ENCODE data around the gene DCTN3. TPM values are rescaled to one million over a fixed set of nuclear protein-coding genes. Genes with fewer than 3 reads are reported as not detected.

The DCTN3 gene
- total RNA-seq, 1 donor from 2014 or later, result 72.2 TPM

DNA sequence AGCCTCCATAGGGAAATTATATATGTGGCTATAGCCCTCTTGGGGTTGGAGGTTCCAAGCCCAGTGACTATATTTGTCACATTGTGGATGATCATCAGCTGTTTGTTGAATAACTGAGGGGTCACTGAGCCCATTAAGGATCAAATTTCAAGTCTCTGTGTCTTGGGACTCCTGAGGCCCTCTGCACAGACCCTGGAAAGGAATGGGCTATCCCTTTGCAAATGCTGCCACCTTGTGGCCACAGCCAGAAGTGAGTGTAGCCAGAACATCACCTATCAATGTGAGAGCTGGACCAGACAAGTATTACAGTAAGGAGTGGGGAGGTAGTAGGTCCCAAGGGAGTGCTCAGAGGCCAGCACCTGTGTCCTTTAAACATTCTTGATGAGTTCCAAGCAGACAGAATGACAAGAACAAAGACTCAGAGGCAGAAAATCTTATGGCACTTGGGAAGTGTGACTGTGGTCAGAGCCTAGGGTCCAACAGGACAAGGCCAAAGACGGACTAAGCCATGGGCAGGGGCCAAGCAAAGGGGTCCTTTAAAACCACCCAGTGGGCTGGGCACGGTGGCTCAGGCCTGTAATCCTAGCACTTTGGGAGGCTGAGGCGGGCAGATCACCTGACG, 16.6 kb downstream of the DCTN3 start:
- TF ChIP-seq, protein P1, sequence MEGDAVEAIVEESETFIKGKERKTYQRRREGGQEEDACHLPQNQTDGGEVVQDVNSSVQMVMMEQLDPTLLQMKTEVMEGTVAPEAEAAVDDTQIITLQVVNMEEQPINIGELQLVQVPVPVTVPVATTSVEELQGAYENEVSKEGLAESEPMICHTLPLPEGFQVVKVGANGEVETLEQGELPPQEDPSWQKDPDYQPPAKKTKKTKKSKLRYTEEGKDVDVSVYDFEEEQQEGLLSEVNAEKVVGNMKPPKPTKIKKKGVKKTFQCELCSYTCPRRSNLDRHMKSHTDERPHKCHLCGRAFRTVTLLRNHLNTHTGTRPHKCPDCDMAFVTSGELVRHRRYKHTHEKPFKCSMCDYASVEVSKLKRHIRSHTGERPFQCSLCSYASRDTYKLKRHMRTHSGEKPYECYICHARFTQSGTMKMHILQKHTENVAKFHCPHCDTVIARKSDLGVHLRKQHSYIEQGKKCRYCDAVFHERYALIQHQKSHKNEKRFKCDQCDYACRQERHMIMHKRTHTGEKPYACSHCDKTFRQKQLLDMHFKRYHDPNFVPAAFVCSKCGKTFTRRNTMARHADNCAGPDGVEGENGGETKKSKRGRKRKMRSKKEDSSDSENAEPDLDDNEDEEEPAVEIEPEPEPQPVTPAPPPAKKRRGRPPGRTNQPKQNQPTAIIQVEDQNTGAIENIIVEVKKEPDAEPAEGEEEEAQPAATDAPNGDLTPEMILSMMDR (IDR thresholded peaks at IDR 0.05), result peak; percentile 94
- Histone ChIP-seq H3K4me3 (no peak overlapping the region), H3K27me3 (ENCODE audit: low read depth) (no peaks in the 10 kb centered on the region), H3K9me3 (no peaks in the 10 kb centered on the region), H3K4me1 (no peaks in the 10 kb centered on the region), H3K36me3 (no peaks in the 10 kb centered on the region), H3K27ac (no peak overlapping the region)
- intact Hi-C loops (cut with DNase I), result loop anchor here (10.0 kb wide), 1 partner anchor 59 kb away; no protein-coding TSS in a partner anchor
- ATAC-seq (peak; percentile 89 to 92), DNase-seq (peak; percentile 81)

DNA sequence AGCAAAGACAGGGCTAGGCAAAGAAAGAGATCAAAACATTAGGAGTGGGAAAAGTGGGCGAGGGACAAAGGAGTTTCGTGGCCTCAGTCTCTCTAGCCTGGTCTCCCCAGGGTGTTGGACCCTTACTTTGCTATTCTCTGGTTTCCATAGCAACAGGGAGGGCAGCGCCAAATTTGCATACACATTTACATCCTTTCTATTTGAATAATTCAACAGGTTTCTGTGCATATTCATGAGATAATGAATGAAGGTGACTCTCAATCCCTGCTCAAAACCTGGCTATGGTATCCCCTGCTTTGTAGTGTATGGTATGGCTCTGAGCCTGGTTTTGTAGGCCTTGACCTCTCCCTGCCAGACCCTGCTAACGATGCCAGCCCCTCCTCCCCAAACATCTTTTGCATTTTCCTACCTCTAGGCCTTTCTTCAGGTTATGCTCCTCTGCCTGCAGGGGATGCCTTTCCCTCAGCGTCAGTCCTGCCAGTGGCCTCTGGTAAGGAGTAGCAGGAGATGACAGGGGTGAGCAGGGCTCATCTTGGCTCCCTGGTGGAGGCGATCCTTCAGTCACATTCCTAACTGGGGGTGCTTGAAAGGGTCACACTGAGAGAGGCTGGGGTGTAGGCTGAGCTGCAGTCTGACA, 18.2 kb downstream of the DCTN3 start:
- Histone ChIP-seq H3K36me3 (no peaks in the 10 kb centered on the region), H3K4me3 (no peak overlapping the region), H3K27me3 (ENCODE audit: low read depth) (no peaks in the 10 kb centered on the region), H3K27ac (no peak overlapping the region), H3K4me1 (no peaks in the 10 kb centered on the region), H3K9me3 (no peaks in the 10 kb centered on the region)
- ATAC-seq (no peak), DNase-seq (no peak)
- intact Hi-C loops (cut with DNase I), result loop anchor here (10.0 kb wide), 1 partner anchor 57 kb away; no protein-coding TSS in a partner anchor
- TF ChIP-seq, protein P1 (IDR thresholded peaks at IDR 0.05), result no peak

DNA sequence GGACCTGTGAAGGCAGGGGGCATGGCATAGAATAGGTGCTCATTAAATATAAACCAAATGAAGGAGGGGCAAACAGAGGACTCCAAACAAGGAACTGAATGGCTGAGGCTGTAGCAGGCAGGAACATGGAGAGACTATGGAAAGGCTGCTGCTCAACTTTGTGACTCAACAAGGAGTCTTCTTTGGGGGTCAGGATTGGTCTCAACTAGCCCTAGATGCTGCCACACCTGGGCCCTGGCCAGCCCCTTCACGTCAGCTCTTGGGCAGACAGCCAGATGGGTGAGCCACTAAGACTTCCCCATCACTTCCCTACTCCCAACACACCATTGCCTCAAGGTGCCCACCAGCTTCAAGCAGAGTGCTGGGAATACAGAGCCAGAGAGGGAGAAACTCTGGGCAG, 19.4 kb downstream of the DCTN3 start:
- no peak for ATAC-seq
- H3K9me3 ChIP-seq, result no peaks in the 10 kb centered on the region
- no peaks in the 10 kb centered on the region for H3K27me3 ChIP-seq (ENCODE audit: low read depth)
- intact Hi-C loops (cut with DNase I), result loop anchor here (10.0 kb wide), 1 partner anchor 56 kb away; no protein-coding TSS in a partner anchor
- no peak for DNase-seq
- no peak overlapping the region for H3K4me3 ChIP-seq
- no peak overlapping the region for H3K27ac ChIP-seq
- no peaks in the 10 kb centered on the region for H3K36me3 ChIP-seq
- no peaks in the 10 kb centered on the region for H3K4me1 ChIP-seq
- TF ChIP-seq, protein P1 (IDR thresholded peaks at IDR 0.05), result no peak

GRCh38 chr9:34599546-34599945, 20.7 kb downstream of the DCTN3 start:
- Histone ChIP-seq H3K36me3 (no peaks in the 10 kb centered on the region), H3K4me3 (no peak overlapping the region), H3K27me3 (ENCODE audit: low read depth) (peaks cover 1% of the 10 kb centered on the region), H3K27ac (no peak overlapping the region), H3K4me1 (no peaks in the 10 kb centered on the region), H3K9me3 (no peaks in the 10 kb centered on the region)
- ATAC-seq (no peak), DNase-seq (no peak)
- TF ChIP-seq, protein P1 (IDR thresholded peaks at IDR 0.05), result no peak
- intact Hi-C loops (cut with DNase I), result no loop called here

DNA sequence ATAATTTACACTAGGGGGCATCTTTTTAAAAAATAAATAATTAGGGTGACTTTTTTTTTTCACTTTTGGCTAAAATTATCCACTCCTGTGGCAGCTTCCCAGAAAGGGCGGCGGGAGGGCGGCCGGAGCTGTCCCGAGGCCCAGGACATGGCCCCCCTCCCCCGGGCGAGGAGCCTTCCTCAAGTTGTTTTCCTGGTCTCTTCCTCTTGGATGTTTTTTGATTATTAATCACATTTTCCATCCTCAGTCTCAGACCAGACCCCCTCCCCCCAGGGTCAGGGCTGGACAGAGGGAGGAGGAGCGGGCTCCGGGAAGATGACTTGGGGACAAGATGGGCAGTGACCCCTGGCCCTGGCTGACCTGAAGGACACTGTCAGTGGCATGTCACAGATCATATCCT, 26.1 kb downstream of the DCTN3 start:
- no peak overlapping the region for H3K27ac ChIP-seq

More for the DNA sequence above, 26.1 kb downstream of the DCTN3 start:
- no peaks in the 10 kb centered on the region for H3K9me3 ChIP-seq
- TF ChIP-seq, protein P1 (IDR thresholded peaks at IDR 0.05), result no peak
- H3K4me1 ChIP-seq, result peaks cover 34% of the 10 kb centered on the region
- H3K27me3 ChIP-seq (ENCODE audit: low read depth), result peaks cover 45% of the 10 kb centered on the region
- no peak for DNase-seq
- H3K4me3 ChIP-seq, result no peak overlapping the region
- intact Hi-C loops (cut with DNase I), result no loop called here
- H3K36me3 ChIP-seq, result no peaks in the 10 kb centered on the region
- ATAC-seq, result no peak

Data from lower lobe of right lung (tissue), 2 donors.